SK-N-SH (cell line): Measurements from ENCODE around the gene MGLL.

Experiments used
- EZH2phosphoT487 ChIP-seq: fragments of 200-600 bp; sonication (generic); IDR thresholded peaks from 2 replicates; pipeline ENCODE4 v1.6.1; 2017; ENCODE audit warnings: low read depth, mixed run types, mild to moderate bottlenecking, antibody characterized with exemption, moderate library complexity, borderline replicate concordance
- MAX ChIP-seq: IDR thresholded peaks from 2 replicates; pipeline ENCODE4 v1.4.0; 2012; ENCODE audit warnings: low read depth
- SIN3A ChIP-seq: IDR thresholded peaks from 2 replicates; pipeline ENCODE4 v1.6.1; 2012; ENCODE audit warnings: low read depth, mild to moderate bottlenecking, low read length, moderate library complexity, borderline replicate concordance
- TF ChIP-seq, protein P1 (sequence below): fragments of 200-600 bp; sonication (generic); IDR thresholded peaks from 2 replicates; pipeline ENCODE4 v1.6.1; 2017; ENCODE audit warnings: antibody characterized with exemption, mild to moderate bottlenecking, moderate library complexity

GRCh38 chr3:127690106-127690505 lies 132.2 kb downstream of the MGLL start:
- TF ChIP-seq, protein P1, sequence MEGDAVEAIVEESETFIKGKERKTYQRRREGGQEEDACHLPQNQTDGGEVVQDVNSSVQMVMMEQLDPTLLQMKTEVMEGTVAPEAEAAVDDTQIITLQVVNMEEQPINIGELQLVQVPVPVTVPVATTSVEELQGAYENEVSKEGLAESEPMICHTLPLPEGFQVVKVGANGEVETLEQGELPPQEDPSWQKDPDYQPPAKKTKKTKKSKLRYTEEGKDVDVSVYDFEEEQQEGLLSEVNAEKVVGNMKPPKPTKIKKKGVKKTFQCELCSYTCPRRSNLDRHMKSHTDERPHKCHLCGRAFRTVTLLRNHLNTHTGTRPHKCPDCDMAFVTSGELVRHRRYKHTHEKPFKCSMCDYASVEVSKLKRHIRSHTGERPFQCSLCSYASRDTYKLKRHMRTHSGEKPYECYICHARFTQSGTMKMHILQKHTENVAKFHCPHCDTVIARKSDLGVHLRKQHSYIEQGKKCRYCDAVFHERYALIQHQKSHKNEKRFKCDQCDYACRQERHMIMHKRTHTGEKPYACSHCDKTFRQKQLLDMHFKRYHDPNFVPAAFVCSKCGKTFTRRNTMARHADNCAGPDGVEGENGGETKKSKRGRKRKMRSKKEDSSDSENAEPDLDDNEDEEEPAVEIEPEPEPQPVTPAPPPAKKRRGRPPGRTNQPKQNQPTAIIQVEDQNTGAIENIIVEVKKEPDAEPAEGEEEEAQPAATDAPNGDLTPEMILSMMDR = no peak
- no peak for TF ChIP-seq EZH2phosphoT487
- TF ChIP-seq SIN3A = no peak
- no peak for TF ChIP-seq MAX
